Upper lobe of left lung (tissue), 4 donors: Measurements from ENCODE around the gene PRKD3.

Source experiments
- POLR2A ChIP-seq, 4 donors: fragments of 450-650 bp; IDR thresholded peaks; one replicate each; pipeline ENCODE4 v1.5.1; 2016 to 2017; ENCODE audit warnings: antibody characterized with exemption in 4 of 4, mild to moderate bottlenecking in 2 of 4
- POLR2AphosphoS5 ChIP-seq, 2 donors: sonication (generic); formaldehyde crosslinking; IDR thresholded peaks; one replicate each; pipeline ENCODE4 v1.5.1; 2017; ENCODE audit warnings: antibody characterized with exemption in 2 of 2
- TF ChIP-seq, protein P1 (sequence below), 6 experiments: fragments of 450-650 bp in 4 of 6; fragments of 200-600 bp in 2 of 6; sonication (generic) in 2 of 6; IDR thresholded peaks; one replicate each; pipeline ENCODE4 v1.5.1; 2016 to 2019; ENCODE audit warnings: antibody characterized with exemption in 6 of 6

GRCh38 chr2:37340637-37341036 lies 16.0 kb upstream of the PRKD3 start:
- TF ChIP-seq, protein P1, sequence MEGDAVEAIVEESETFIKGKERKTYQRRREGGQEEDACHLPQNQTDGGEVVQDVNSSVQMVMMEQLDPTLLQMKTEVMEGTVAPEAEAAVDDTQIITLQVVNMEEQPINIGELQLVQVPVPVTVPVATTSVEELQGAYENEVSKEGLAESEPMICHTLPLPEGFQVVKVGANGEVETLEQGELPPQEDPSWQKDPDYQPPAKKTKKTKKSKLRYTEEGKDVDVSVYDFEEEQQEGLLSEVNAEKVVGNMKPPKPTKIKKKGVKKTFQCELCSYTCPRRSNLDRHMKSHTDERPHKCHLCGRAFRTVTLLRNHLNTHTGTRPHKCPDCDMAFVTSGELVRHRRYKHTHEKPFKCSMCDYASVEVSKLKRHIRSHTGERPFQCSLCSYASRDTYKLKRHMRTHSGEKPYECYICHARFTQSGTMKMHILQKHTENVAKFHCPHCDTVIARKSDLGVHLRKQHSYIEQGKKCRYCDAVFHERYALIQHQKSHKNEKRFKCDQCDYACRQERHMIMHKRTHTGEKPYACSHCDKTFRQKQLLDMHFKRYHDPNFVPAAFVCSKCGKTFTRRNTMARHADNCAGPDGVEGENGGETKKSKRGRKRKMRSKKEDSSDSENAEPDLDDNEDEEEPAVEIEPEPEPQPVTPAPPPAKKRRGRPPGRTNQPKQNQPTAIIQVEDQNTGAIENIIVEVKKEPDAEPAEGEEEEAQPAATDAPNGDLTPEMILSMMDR (IDR thresholded peaks at IDR 0.05) = no peak
- no peak for TF ChIP-seq POLR2A (IDR thresholded peaks at IDR 0.05)
- no peak for TF ChIP-seq POLR2AphosphoS5 (IDR thresholded peaks at IDR 0.05)
